Subcutaneous adipose tissue (tissue), 4 donors: ENCODE data around the gene TPRA1. TPM values are rescaled to one million over a fixed set of nuclear protein-coding genes. Genes with fewer than 3 reads are reported as not detected.

ENCODE experiments used
- CTCF ChIP-seq: fragments of 450-650 bp; IDR thresholded peaks from one replicate; pipeline ENCODE4 v1.5.1; 2016; ENCODE audit warnings: low read depth, mild to moderate bottlenecking, control low read depth, antibody characterized with exemption, moderate library complexity
- total RNA-seq, 4 donors: library from RNA; depleted of rRNA; stranded (reverse); fragments of >200 nt; gene quantifications; one replicate each; pipeline ENCODE4 v1.1.0, GENCODE V29; 2016

TPRA1 gene
- total RNA-seq, 4 donors from 2014 or later = 12.2 to 32.3 (median 25.8) TPM

GRCh38 chr3:127588806-127589577 is 1.5 kb downstream of the TPRA1 start:
- TF ChIP-seq CTCF = no peak

GRCh38 chr3:127587876-127588275 is 2.7 kb downstream of the TPRA1 start:
- TF ChIP-seq CTCF = no peak

- no peak for TF ChIP-seq CTCF
Measured at GRCh38 chr3:127585813-127586413, 4.6 kb downstream of the TPRA1 start.

- TF ChIP-seq CTCF = no peak
Measured at GRCh38 chr3:127585163-127585812, 5.2 kb downstream of the TPRA1 start.

GRCh38 chr3:127584734-127585133 is 5.8 kb downstream of the TPRA1 start:
- TF ChIP-seq CTCF = no peak

GRCh38 chr3:127580327-127581060 is 10.0 kb downstream of the TPRA1 start:
- no peak for TF ChIP-seq CTCF

- TF ChIP-seq CTCF = no peak
Measured at GRCh38 chr3:127578802-127579201, 11.7 kb downstream of the TPRA1 start.
